ENCODE measurements around the gene ERRFI1.
A peak's percentile ranks its signal among the peaks of the same experiment; 100 is the strongest.

Gene ERRFI1

DNA sequence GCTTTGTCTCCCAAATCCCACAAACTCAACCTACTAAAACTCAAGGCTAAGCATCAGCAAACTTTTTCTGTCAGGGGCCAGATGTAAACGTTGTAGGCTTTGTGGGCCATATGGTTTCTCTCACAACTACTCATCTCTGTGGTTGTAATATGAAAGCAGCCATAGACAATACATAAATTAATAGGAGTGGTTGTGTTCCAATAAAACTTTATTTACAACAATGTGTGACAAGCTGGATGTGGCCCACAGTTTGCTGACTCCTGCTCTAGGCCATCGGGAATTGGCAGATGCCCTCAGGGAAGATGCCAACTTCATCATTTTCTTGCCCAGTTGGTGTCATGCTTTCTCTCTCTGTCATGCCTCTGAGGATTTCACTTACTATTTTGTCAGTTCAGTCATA is 17.5 kb upstream of the ERRFI1 start:
- DNase-seq, result no peak

DNA sequence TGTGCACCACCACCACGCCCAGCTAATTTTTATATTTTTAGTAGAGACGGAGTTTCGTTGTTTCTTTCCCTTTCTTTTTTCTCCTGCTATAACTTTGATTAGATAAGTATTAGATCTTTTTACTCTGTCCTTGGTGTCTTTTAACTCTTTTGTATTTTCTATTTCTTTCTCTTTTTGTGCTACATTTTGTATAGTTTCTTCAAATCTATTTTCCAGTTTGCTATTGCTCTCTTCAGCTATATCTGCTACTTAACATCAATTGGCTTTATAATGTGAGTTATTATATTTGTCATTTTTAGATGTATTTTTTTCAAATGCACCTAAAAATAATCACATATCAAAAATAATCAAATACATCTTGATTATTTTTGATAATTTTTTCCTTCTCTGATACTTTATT is 16.0 kb upstream of the ERRFI1 start:
- DNase-seq, result no peak

DNA sequence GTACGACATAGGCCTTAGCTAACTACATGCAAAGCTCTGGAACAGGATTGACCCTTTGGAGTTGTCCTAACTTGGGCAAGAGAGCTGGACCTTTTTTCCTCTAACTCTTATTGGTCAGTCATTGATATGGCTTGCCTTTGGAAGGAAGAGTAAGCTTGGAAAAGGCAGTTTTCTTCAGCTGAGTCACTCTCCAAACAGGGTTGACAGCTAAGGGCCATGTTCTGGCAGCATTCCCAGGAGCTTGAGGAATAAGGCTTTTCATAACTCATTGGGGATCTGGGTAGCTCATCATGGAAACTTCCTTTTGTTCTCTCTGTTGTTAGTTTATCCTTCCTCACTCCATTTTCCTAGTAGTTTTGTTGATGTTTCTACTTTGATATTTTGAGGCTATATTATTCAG is 14.5 kb upstream of the ERRFI1 start:
- no peak for DNase-seq

DNA sequence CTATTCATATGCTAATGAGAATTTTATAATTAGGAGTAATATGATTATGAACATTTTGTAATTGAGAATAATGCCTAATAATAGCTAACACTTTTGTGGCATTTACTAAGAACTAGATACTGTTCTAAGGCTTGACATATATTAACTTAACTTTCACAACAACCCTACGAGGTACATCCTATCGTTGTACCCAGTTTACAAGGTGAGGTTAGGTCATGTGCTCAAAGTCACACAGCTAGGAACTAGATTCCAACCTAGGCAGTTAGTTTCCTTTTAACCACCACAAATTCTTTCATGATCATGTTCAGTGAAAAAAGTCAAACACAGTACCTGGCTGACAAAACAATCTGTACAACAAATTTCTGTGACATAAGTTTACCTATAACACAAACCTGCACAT is 13.0 kb upstream of the ERRFI1 start:
- no peak for DNase-seq

DNA sequence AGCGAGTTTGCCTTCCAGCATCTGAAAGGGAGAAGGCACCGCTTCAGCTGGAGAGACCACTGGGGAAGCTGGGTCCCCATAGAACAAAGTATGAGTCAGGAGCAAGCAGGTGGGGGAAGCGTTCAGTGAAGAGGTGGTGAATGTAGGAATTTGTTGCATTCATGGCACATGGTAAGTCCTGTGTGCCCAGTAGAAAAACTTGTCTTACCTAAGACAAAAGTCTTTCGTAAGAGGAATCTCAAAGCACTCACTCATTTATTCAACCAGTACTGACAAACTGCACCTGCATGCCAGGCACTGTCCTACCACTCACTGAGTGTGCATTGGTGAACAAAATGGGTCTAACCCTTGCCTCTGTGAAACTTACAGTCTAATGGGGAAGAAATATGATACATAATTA is 9.2 kb upstream of the ERRFI1 start:
- DNase-seq, result no peak

DNA sequence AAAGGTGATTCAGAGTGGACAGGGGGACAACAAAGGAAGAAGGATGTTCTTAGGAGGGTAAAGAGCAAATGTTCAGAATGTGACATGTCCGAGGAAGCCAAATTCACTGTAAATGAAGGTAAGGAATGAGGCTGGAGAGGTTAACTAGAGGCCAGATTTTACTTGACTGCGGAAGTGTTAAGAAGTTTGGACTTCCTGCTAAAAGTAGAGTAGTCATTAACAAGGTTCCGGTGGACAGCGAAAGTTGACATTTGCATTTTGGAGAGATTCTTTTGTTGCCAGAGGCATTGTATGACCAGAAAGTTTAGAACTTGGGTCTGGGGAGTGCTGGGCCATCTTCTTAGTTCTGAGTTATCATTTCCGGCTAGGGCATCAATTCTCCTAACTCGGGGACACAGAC is 7.2 kb upstream of the ERRFI1 start:
- no peak for DNase-seq

DNA sequence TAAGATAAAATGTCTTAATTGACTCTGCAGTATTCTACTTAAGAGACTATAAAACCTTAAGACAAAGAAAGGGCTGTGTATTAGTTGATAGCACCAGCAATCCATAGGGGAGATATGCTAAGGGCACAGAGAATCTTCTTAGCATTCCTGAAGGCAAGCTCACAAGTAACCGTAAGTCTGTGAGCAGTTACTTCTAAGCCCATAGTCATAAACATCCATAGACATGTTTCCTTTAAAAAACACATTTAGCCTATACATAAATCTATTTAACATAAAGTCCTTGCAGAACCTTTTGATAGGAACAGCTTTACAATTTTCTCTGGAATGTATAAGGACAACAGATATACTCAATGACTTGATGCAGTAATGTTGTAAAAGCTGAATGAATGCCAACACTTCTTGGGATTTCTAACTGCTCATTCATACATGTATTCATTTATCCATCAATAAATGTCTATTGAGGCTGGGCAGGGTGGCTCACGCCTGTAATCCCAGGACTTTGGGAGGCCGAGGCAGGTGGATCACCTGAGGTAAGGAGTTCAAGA is 6.3 kb upstream of the ERRFI1 start:
- DNase-seq, result no peak

DNA sequence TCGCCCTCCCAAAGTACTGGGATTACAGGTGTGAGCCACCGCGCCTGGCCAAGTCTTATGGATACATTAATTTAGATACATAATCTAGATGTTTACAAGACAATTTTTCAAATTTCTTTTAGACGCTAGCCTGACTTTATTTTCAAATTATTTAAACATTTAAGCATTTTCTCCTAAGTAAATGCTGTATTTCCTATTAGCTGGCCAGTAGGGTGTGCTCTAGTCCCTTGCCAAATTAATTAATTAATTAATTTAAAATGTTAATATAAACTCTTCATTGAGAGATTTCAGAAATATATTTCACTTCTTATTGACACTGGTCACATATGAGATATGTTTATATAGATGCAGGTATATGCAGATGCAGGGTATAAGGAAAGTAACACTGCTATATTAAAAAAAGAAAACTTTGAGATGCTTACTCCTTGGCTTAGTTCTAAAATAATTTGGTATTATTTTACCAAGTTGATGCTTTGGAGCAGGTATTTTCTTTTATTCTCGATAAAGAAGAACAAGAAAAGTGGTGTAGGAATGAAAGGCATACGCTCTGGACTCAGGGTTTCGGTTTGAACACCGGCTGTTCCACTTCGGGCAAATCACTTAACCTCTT is 5.2 kb upstream of the ERRFI1 start:
- peak; percentile 63 for DNase-seq

DNA sequence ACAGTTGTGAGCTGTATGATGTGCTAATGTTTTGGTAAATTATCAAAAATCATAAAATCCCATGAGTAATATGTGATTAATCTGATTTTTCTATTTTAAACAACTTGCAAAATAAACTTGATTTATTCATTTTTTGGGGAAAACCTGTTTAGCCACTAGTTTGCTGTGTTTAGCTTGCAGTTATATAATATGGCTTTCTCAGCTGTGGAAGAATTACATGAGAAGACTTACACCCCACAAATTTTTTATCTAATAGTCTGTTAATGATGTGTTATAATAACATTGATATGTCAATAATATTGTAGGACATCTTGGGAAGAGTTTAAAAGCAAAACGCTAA is 2.4 kb upstream of the ERRFI1 start:
- DNase-seq, result no peak

DNA sequence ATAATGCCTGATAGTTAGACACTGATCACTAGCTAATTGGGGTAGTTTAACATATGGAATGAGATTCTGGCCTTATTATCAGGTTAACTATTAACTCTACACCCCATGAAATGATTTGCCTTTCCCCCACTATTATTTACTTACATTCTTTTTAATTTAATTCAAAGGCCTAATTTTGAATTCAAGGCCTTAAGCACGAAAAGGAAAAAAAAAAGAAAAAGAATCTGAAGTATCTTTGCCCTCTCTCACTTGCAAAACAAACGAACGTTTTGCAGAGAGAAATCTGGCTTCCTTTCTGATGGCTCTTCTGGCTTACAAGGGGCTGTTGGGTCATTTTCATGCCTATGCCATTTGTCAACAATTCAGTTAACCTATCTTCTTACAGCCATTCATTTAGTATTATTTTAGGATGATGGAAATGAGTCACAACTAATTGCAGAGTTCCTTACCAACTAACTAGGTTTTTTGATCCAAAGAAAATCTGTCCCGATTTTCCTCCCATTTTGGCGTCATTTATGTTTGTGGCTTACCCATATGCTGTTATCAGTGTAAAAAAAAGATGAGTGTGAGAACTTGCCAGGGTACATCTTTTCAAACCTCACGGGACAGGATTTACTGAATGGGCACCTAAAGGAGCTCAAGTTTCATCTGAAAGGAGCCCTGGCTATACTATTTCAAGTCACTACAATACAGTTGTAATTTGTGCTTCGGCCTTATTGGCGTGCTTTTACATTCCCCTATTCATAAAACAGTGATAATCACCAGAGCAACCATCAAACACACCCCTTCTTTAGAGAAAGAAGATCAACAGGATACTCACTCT is 1.9 kb upstream of the ERRFI1 start:
- DNase-seq, result no peak

DNA sequence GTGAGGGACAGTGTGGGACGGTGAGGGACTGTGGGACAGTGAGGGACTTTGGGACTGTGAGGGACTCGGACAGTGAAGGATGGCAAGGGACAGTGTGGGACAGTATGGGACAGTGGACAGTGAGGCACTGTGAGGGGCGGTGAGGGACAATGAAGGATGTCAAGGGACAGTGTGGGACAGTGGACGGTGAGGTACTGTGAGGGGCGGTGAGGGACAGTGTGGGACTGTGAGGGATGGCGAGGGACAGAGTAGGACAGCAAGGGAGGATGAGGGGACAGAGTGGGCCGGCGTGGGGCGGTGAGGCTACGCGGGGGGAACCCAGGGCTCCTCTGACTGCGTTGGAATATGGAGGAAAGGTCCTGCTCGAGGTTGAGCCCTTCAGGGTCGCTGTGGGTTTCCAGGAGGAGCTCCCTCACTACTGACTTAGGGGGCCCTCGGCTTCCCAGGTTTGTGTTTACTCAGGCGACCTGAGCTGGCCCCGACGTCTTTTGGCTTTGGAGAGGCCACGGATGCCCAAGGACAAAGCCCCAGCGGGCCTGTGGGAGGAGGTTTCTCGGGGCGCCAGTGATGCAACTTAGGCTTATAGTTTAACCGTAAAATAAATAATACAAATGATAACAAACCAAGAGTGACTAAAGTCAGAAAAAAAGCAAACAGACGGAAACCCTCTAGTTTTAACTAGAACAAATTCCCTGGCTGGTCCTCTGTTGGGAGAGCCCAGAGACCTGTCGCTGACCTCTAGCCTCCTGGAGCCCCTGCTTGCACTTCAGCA is 1.1 kb upstream of the ERRFI1 start:
- DNase-seq, result no peak

DNA sequence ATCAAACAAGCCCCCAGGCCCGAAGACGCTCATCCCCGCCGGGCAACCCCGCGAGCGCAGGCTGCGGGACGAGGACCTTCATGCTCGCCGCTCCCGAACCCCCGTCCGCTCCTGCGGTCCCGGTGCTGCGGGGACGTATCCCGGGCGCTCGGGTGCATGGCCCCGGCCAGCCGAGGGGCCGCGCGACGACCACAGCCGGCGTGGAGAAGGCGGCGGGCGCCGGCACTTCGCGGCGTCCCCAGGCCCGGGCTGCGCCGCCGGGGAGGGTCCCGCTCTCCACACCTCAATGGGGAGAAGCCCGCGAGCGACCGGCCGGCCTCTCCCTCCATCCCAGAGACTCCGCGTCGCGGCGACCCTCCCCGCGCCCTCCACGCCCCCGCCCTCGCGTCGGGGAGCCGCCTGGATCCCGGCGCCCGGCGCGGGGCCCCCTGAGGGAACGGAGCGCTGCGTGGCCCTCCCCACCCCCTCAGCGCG is 401 bp downstream of the ERRFI1 start:
- DNase-seq, result no peak

DNA sequence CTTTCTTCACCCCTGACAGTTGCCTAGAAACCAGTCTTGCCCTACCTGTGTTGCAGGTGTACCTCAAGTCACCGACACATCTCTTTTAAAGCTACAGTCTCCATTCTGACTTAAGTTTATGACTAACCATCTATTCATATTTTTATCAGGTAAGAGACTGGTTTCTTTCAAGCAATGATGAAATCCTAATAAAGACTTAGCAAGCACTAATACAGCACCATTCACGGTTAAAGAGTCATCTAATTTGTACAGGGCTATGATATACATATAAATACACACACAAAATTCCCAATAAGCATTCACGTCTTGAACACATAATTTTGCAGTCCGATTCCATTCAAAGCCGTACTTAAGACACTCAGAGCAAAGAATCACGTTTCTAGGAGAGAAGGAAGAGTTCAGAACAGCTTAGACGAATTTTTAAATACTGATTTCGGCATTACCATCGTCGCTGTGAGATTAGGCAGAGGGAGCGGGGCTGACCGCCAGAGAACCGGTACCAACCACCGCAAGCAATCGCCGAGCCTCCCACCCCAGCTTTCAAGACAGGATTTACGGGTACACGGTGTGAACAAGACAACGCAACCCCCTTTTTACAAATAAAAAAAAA is 943 bp downstream of the ERRFI1 start:
- no peak for DNase-seq

DNA sequence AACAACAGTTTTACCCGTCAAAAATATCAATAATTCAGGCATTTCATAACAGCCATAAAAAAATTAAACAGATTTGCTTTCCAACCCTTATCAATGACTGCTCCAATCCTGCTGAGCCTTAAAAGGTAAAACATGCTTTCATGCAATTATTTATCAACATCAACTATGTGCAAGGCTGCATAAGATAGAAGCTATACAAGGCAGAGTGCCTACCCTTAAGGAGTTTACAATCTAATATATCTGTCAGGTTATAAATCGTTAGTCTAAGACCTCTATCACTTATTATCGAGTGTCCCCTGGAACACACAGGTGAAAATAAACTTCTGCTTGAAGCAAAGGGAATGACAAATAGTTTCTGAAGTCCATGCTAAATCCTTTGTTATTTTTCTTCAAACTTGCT is 1.8 kb downstream of the ERRFI1 start:
- DNase-seq, result no peak

DNA sequence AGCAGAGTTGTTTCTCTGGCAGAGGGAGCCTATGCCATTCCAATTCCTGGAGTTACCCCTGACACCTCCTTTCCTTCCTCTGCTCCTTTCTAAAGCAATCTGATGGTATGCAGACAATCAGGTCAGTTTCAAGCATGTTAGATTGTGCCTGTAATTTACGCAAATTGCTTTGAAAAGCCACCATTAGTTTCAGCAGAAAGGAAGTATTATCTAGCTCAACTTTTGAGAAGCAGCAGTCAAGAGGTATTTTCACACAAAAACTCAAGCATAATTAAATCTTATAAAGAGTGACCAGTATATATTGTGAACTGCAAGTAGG is 2.2 kb downstream of the ERRFI1 start:
- no peak for DNase-seq

DNA sequence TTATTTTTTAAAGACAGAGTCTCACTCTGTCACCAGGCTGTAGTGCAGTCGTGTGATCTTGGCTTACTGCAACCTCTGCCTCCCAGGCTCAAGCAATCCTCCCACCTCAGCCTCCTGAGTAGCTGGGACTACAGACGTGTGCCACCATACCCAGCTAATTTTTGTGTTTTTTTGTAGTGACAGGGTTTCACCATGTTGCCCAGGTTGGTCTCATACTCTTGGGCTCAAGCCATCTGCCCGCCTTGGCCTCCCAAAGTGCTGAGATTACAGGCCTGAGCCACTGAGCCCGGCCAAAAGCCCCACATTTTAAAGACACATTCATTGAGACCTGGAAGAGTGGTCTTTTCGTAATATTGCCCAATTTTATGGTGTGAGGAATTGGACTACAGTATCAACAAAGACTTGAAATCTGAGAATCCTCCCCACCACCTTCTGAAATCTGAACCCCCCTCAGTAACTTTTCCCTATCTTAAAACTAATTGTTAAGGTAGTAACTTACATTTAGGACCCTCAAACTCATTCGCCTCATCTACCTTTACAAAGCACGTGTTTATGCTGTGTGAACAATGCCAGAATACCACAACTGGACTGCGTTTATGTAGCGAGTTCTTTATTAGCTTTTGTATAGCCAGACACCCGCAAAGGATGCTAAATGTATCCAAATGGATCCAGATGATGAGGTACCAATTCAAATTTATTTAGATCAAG is 2.7 kb downstream of the ERRFI1 start:
- no peak for DNase-seq

DNA sequence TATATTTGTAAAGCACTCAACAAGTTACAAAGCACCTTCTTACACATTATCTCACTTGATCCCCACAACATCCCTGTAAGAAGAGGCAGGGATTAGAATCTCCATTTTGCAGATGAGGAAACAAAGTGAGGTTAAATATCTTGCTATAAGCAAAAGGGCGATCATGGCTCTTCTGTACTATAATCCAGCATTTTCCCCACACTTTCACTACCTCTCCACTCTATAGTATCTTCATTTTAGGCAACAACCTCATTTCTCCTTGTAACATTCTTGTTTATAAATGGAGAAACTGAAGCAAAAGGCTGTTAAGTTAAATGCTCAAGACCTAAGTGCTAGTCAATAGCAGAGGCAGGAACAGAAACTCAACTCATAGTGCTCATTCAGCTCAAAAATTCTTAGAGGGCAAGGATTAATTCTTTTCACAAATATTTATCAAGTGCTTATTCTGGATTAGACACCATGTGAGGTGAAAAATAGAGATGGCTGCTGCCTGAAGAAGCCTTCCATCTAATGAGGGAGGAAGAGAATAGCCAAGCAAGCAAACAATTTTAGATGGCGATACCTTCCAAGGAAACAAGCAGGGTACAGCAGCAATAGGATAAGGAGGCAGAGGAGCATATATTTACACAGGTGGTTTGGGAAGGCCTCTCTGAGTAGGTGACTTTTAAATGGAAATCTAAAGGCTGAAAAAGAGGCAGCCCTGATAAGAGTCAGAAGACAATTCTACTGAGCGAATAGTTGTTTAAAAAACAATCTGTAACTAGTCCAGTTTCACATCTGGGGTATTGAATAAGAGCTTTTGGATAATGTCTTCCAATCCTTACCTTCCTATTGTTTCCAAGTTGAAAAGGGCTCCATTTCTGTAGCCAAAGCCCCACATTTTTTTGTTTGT is 3.5 kb downstream of the ERRFI1 start:
- no peak for DNase-seq

DNA sequence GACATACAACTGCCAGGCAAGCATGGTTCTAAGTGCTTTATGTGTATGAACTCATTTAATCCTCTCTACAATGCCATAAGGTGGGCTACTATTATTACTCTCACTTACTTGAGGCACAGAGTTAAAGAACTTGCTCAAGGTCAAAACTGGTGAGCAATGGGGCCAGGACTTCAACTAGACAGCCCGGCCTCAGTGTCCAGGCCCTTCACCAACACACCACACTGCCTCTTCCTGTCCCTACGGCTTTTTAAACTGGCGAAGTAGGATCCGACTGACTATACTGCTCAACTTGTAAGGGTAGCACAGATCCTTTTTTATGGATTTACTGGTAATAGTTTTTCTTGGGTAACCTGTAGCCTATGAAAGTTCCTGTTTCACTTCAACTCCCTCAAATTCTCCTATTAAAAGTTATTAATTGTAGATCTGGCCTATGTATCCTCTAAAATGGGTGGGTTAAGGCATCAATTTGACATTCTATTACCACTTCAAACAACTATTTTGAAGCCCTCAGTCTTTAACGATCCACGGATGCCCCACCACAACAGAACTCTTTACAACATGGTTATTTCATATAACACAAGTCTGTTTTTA is 4.3 kb downstream of the ERRFI1 start:
- DNase-seq, result no peak

DNA sequence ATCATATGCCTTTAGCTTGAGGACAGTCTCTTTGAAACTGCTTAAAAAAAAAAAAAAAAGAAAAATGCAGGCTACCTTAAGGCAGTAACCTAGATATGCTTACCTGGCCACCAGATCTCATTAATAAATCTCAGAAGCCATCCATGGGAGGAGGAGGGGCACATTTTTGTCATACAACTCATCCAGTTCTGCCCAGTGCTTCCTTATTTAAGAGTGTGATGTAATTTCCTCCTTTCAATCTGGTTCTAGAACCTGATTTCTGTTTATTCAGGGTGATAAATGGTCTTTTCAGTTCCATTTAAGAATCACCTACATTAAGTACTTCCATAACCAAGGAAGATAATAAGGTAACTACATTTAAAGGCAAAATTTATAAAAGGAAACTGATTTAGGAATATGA is 6.1 kb downstream of the ERRFI1 start:
- peak; percentile 63 for DNase-seq

DNA sequence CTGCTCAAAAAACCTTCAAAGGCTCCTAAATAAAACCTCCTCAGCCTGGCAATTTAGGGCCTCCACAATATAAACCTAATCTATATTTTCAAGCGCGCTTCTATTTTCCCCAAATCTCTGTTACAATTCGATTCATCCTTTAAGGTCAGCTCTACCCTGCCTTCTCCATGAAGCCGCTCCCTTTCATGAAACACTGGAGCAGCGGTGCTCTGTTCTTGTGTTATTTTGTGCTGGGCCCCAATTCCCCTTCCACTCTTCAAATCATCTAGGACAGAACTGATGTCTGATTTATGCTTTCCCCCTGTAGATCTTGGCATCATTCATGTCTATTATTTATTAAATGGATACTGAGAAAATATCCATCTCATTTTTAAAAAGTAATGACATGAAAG is 6.9 kb downstream of the ERRFI1 start:
- DNase-seq, result no peak

DNA sequence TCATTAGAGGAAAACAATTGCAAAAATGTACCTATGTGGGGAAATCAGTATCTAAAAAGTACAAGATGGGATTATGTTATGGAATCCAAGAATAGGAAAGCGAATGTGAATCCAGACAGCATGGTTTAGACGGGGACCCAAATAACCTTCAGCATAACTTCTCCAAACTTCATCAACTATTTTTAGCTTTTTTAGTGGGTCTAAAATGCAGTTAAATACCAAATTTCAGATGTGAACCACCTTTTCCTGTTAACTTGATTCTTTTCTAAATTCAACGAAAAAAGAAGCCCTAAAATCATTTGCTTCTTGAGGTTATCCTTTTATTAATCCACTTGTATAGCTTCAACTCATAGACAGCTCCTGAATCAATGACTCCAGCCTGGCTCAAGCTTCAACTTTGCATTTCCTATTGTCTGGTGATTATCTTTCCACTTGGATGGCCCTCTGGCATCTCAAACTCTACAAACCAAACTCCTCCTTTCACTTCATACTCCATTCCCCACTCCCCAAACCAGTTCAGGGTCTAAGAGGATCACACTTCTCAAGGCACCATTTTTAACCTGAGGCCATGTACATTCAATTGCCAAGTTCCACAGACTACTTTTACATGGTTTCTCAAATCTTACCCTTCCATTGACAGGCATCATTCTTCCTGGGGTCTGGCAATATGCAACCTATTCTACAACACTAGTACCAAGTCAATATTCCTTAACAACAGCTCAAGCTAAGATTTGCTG is 7.4 kb downstream of the ERRFI1 start:
- no peak for DNase-seq

All from inflammatory macrophage treated with lipopolysaccharide for 4 hours (primary cell).